Psoas muscle (tissue), 8 donors: ENCODE results near the gene XRN1. TPM values are rescaled to one million over a fixed set of nuclear protein-coding genes. Genes with fewer than 3 reads are reported as not detected.

Source experiments
- ATAC-seq, 4 donors: fragments of 200-7000 bp; cut with Tn5 transposase; one replicate each; pipeline ENCODE4 v1.9.1; 2020; ENCODE audit warnings: moderate library complexity in 3 of 4, mild to moderate bottlenecking in 2 of 4
- DNase-seq, 2 donors: peaks; one replicate each; pipeline ENCODE4 v3.0.0-alpha.2; 2020
- H3K27ac ChIP-seq: fragments of 200-600 bp; one replicate; pipeline ENCODE4 v1.8.0; 2022
- H3K27me3 ChIP-seq, 3 donors: fragments of 200-600 bp in 1 of 3; one replicate each; pipeline versions ENCODE4 v1.6.1 to v1.8.0; 2013 to 2022; ENCODE audit warnings: low read length in 2 of 3, mild to moderate bottlenecking in 2 of 3, moderate library complexity in 1 of 3; ENCODE audit not compliant: insufficient read depth in 3 of 3
- H3K36me3 ChIP-seq, 2 donors: fragments of 200-600 bp in 1 of 2; one replicate each; pipeline versions ENCODE4 v1.6.1 to v1.8.0; 2013 to 2022; ENCODE audit warnings: low read depth in 1 of 2, mild to moderate bottlenecking in 1 of 2, moderate library complexity in 1 of 2; ENCODE audit not compliant: insufficient read depth in 1 of 2
- H3K4me1 ChIP-seq: fragments of 200-600 bp; one replicate; pipeline ENCODE4 v1.8.0; 2022
- H3K4me3 ChIP-seq: fragments of 200-600 bp; one replicate; pipeline ENCODE4 v1.8.0; 2022; ENCODE audit warnings: mild to moderate bottlenecking
- H3K9me3 ChIP-seq: fragments of 200-600 bp; one replicate; pipeline ENCODE4 v1.8.0; 2022
- WGBS, 3 donors: extraction: QIAGEN DNeasy Blood & Tissue Kit; methylation state at CpG; one replicate each; pipeline versions ENCODE4 v1.1.6 to v1.1.7; 2013; 5-methylcytosine and 5-hydroxymethylcytosine counted together
- intact Hi-C, 2 donors: fragments of 100-400 bp; cut with DNase I; formaldehyde crosslinking; loops; one replicate each; pipeline versions ENCODE4 v1.11.0 to v1.14.2; 2022
- polyA plus RNA-seq, 3 donors: library from polyadenylated mRNA; stranded (reverse); fragments of 200-250 nt; gene quantifications; one replicate each; pipeline ENCODE4 v1.2.3, GENCODE V29; 2013
- total RNA-seq, 4 donors: library from RNA; stranded (reverse); fragmentation: NEBNext Ultra II Directional in 2 of 4; extraction: Animal tissue kit (Norgen Biotek cat#: 25700) in 2 of 4; gene quantifications; one replicate each; pipeline versions ENCODE4 v1.2.1 to v1.2.4, GENCODE V29; 2021 to 2023
- TF ChIP-seq, protein P1 (sequence below): fragments of 200-600 bp; IDR thresholded peaks from one replicate; pipeline ENCODE4 v1.8.0; 2022; ENCODE audit warnings: antibody characterized with exemption
- donor health status: healthy with polysubstance abuse.
- donor health status: DM: no; HTN: no; CAD: no; lungs with moderate emphysema.
- donor health status: Bipolar disorder and iron deficiency.
- donor health status: healthy.
- donor health status: DM: yes; HTN: yes; CAD: no.
- donor health status: DM: no; HTN: no; CAD: no.
- donor health status: DM: no; HTN: no; CAD: no.
- donor health status: DM: yes; HTN: yes; CAD: no.

XRN1 gene
- total and polyA plus RNA-seq, 7 donors = 3.8 to 46.1 (median 26.7) TPM

DNA sequence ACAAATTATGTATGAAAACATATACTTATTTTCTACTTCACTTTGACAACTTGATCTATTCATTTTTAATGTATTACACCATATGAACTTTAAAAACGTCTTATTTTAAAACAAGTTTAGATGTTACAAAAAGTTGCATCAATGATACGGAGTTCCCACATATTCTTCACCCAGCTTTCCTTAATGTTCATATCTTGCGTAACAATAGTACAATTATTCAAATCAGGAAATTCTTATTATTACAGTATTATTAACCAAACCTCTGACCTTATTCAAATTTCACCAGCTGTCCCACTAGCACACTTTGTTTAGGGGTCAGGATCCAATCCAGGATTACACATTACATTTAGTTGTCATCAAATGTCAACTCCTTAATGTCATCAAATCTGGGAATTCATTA, 12.9 kb upstream of the XRN1 start:
- H3K27me3 ChIP-seq = no peaks in the 10 kb centered on the region
- ATAC-seq = no peak
- 92 to 93% (median 93%) methylated on average over 3 of the region's 3 CpGs for WGBS, 3 donors
- H3K9me3 ChIP-seq = no peaks in the 10 kb centered on the region
- peaks cover 0 to 70% of the 10 kb centered on the region in 2 donors for H3K36me3 ChIP-seq
- TF ChIP-seq, protein P1, sequence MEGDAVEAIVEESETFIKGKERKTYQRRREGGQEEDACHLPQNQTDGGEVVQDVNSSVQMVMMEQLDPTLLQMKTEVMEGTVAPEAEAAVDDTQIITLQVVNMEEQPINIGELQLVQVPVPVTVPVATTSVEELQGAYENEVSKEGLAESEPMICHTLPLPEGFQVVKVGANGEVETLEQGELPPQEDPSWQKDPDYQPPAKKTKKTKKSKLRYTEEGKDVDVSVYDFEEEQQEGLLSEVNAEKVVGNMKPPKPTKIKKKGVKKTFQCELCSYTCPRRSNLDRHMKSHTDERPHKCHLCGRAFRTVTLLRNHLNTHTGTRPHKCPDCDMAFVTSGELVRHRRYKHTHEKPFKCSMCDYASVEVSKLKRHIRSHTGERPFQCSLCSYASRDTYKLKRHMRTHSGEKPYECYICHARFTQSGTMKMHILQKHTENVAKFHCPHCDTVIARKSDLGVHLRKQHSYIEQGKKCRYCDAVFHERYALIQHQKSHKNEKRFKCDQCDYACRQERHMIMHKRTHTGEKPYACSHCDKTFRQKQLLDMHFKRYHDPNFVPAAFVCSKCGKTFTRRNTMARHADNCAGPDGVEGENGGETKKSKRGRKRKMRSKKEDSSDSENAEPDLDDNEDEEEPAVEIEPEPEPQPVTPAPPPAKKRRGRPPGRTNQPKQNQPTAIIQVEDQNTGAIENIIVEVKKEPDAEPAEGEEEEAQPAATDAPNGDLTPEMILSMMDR = no peak
- no peak overlapping the region for H3K4me3 ChIP-seq
- no peak overlapping the region for H3K27ac ChIP-seq
- DNase-seq = no peak
- no peaks in the 10 kb centered on the region for H3K4me1 ChIP-seq
- intact Hi-C loops = no loop called here

DNA sequence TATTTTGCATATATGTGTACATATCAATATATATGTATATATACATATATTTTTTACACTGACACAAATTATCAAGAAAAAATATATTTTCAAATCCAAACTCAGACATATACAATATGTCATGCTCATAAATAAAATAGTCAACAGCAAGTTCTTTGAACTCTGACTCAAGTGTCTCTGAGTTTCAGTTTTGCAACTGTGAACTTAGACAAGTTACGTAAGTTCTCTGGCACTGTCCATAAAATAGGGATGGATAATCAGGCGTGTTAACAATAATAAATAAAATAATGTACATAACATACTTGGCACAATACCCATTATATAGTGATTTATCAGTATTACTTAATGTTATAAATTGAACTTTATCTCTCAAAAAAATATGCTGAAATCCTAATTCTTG, 12.1 kb upstream of the XRN1 start:
- WGBS, 3 donors = 94 to 96% (median 95%) methylated on average over 2 of the region's 2 CpGs

DNA sequence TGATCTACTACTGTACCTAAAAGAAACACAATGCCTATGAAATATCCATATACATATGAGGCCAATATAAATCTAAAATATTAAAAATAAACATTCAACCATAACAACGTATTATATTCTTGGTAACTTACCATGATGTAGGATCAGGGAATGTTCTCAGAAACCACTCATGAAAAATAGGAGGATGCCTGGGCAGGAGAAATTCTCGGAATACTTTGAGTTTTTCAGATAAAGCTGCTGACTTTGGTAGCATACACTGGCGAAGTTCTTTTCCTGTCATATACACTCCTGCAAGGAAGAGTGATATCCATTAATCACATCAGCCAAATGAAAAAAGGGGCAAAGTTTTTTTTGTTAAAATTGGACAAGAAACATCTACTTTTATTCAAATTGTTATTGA, 11.3 kb upstream of the XRN1 start:
- Histone ChIP-seq H3K4me3 (no peak overlapping the region), H3K27me3 (no peaks in the 10 kb centered on the region), H3K9me3 (no peaks in the 10 kb centered on the region), H3K4me1 (no peaks in the 10 kb centered on the region), H3K36me3 (peaks cover 0 to 55% of the 10 kb centered on the region in 2 donors), H3K27ac (no peak overlapping the region)
- ATAC-seq (no peak), DNase-seq (no peak)
- intact Hi-C loops = no loop called here
- TF ChIP-seq, protein P1 = no peak
- 76 to 96% (median 95%) methylated on average over 3 of the region's 3 CpGs for WGBS, 3 donors

More for the DNA sequence above, 12.1 kb upstream of the XRN1 start:
- no peaks in the 10 kb centered on the region for H3K9me3 ChIP-seq
- no peaks in the 10 kb centered on the region for H3K4me1 ChIP-seq
- DNase-seq (no peak), ATAC-seq (no peak)
- H3K27ac ChIP-seq = no peak overlapping the region
- H3K4me3 ChIP-seq = no peak overlapping the region
- TF ChIP-seq, protein P1 = no peak
- no peaks in the 10 kb centered on the region for H3K27me3 ChIP-seq
- intact Hi-C loops = no loop called here
- H3K36me3 ChIP-seq = peaks cover 0 to 64% of the 10 kb centered on the region in 2 donors

DNA sequence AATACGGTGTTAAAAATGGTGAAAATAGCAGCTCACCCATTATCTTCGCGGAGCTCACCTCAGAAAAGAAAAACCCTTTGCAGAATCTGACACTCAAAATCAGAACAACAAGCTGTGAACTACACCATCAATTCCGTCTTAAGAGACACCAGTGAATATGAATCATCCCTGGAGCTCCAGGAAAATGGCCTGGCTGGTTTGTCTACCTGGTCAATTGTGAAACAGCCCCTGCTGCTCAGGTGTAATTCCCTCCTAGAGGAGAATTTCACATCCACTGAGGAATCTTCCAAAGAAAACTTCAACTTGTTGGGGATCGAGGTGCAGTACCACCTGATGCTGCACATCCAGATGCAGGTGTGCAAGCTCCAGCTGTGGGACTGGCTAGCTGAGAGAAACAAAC, 3.0 kb upstream of the XRN1 start:
- TF ChIP-seq, protein P1 = no peak
- Histone ChIP-seq H3K9me3 (no peaks in the 10 kb centered on the region), H3K27me3 (no peaks in the 10 kb centered on the region), H3K4me3 (no peak overlapping the region), H3K27ac (no peak overlapping the region), H3K4me1 (peaks cover 11% of the 10 kb centered on the region), H3K36me3 (peaks cover 0 to 28% of the 10 kb centered on the region in 2 donors)
- intact Hi-C loops = loop anchor here in 1 of 2 donors (5.0 kb wide), 1 partner anchor 46 kb away; no protein-coding TSS in a partner anchor
- WGBS, 3 donors = 92 to 95% (median 92%) methylated on average over 5 of the region's 5 CpGs
- no peak for DNase-seq
- no peak for ATAC-seq

DNA sequence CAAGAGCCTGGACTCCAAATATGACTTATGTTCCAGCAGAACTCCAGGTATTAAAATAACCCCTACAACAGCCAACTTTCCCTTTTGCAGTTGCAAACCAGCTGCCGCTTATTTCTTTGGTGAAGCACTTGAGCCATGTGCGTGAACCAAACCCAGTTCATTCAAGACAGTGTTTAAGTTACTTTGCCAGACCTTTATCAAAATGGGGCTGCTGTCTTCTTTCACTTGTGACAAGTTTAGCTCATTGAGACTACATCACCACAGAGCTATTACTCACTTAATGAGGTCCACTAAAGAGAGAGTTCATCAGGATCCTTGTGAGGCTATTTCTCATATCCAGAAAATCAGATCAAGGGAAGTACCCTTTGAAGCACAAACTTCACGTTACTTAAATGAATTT, 2.4 kb upstream of the XRN1 start:
- H3K36me3 ChIP-seq = peaks cover 0 to 28% of the 10 kb centered on the region in 2 donors
- no peaks in the 10 kb centered on the region for H3K9me3 ChIP-seq
- DNase-seq (no peak), ATAC-seq (no peak)
- TF ChIP-seq, protein P1 = no peak
- no peak overlapping the region for H3K27ac ChIP-seq
- 51 to 53% (median 53%) methylated on average over 3 of the region's 3 CpGs for WGBS, 3 donors
- H3K4me1 ChIP-seq = peaks cover 18% of the 10 kb centered on the region
- H3K27me3 ChIP-seq = no peaks in the 10 kb centered on the region
- intact Hi-C loops = loop anchor here in 1 of 2 donors (5.0 kb wide), 1 partner anchor 47 kb away; no protein-coding TSS in a partner anchor
- no peak overlapping the region for H3K4me3 ChIP-seq
